GM23338 (cell line): Measurements from ENCODE around the gene LAX1. TPM values are rescaled to one million over a fixed set of nuclear protein-coding genes. Genes with fewer than 3 reads are reported as not detected.

Experiments used
- ATAC-seq: fragments of 200-7000 bp; cut with Tn5 transposase; 3 replicates; pipeline ENCODE4 v1.9.1; 2020
- DNase-seq: peaks from one replicate; pipeline ENCODE4 v3.0.0-alpha.2; 2015; ENCODE audit warnings: low spot score
- H2AFZ ChIP-seq: fragments of 200-600 bp; sonication (generic); 2 replicates; pipeline ENCODE4 v1.8.0; 2016; ENCODE audit warnings: antibody characterized with exemption, mild to moderate bottlenecking, moderate library complexity
- H3F3A ChIP-seq: fragments of 200-600 bp; sonication (generic); replicated peaks from 2 replicates; pipeline ENCODE4 v1.8.0; 2017; ENCODE audit warnings: antibody characterized with exemption, mixed run types, low read depth
- H3K27ac ChIP-seq: fragments of 200-600 bp; sonication (generic); 2 replicates; pipeline ENCODE4 v1.6.1; 2016; ENCODE audit warnings: low read depth
- H3K27me3 ChIP-seq: fragments of 200-600 bp; sonication (generic); 2 replicates; pipeline ENCODE4 v1.8.0; 2016; ENCODE audit warnings: mild to moderate bottlenecking, mixed run types, moderate library complexity; ENCODE audit not compliant: insufficient read depth
- H3K36me3 ChIP-seq: fragments of 200-600 bp; sonication (generic); 2 replicates; pipeline ENCODE4 v1.8.0; 2016; ENCODE audit warnings: mild to moderate bottlenecking; ENCODE audit not compliant: insufficient read depth
- H3K4me1 ChIP-seq: fragments of 200-600 bp; sonication (generic); 2 replicates; pipeline ENCODE4 v1.8.0; 2016; ENCODE audit warnings: mild to moderate bottlenecking, moderate library complexity; ENCODE audit not compliant: insufficient read depth
- H3K4me2 ChIP-seq: fragments of 200-600 bp; sonication (generic); 2 replicates; pipeline ENCODE4 v1.7.1; 2017; ENCODE audit warnings: mixed run types
- H3K4me3 ChIP-seq: fragments of 200-600 bp; sonication (generic); 2 replicates; pipeline ENCODE4 v1.6.1; 2016; ENCODE audit warnings: mixed run types
- H3K79me2 ChIP-seq: fragments of 200-600 bp; sonication (generic); replicated peaks from 2 replicates; pipeline ENCODE4 v1.8.0; 2017; ENCODE audit warnings: mild to moderate bottlenecking; ENCODE audit not compliant: insufficient read depth
- H3K9me2 ChIP-seq: fragments of 200-600 bp; sonication (generic); 2 replicates; pipeline ENCODE4 v1.8.0; 2017; ENCODE audit not compliant: insufficient read depth
- H4K20me1 ChIP-seq: fragments of 200-600 bp; sonication (generic); replicated peaks from 2 replicates; pipeline ENCODE4 v1.8.0; 2017; ENCODE audit warnings: mild to moderate bottlenecking; ENCODE audit not compliant: insufficient read depth
- H3K27ac Mint-ChIP-seq: 2 replicates; pipeline ENCODE4 v1.8.0; 2020; ENCODE audit warnings: inconsistent platforms, mild to moderate bottlenecking, moderate library complexity, mixed read lengths
- H3K27me3 Mint-ChIP-seq: 3 replicates; pipeline ENCODE4 v1.8.0; 2022; ENCODE audit warnings: low read depth, mild to moderate bottlenecking, moderate library complexity, mixed read lengths, inconsistent platforms; ENCODE audit not compliant: insufficient read depth, poor library complexity
- H3K36me3 Mint-ChIP-seq: 3 replicates; pipeline ENCODE4 v1.8.0; 2021; ENCODE audit warnings: low read depth, mild to moderate bottlenecking, inconsistent platforms, moderate library complexity, mixed read lengths
- H3K4me1 Mint-ChIP-seq: 3 replicates; pipeline ENCODE4 v1.8.0; 2020; ENCODE audit warnings: mild to moderate bottlenecking, inconsistent platforms, mixed read lengths
- H3K4me3 Mint-ChIP-seq: 3 replicates; pipeline ENCODE4 v1.8.0; 2021; ENCODE audit warnings: moderate library complexity, mild to moderate bottlenecking, inconsistent platforms, mixed read lengths
- H3K9me3 Mint-ChIP-seq: 3 replicates; pipeline ENCODE4 v1.8.0; 2020; ENCODE audit warnings: moderate library complexity, mild to moderate bottlenecking, inconsistent platforms, mixed read lengths
- CREB1 ChIP-seq: fragments of 250-450 bp; sonication (Bioruptor Pico); IDR thresholded peaks from 2 replicates; pipeline ENCODE4 v1.5.0; 2020; ENCODE audit warnings: low read depth, mild to moderate bottlenecking, moderate library complexity
- EZH2 ChIP-seq: fragments of 200-600 bp; sonication (generic); IDR thresholded peaks from one replicate; pipeline ENCODE4 v1.8.0; 2017; ENCODE audit warnings: antibody characterized with exemption, mild to moderate bottlenecking, low read depth; ENCODE audit not compliant: unreplicated experiment
- EZH2phosphoT487 ChIP-seq: fragments of 200-600 bp; sonication (generic); IDR thresholded peaks from one replicate; pipeline ENCODE4 v1.8.1; 2018; ENCODE audit warnings: antibody characterized with exemption; ENCODE audit not compliant: unreplicated experiment
- JUNB ChIP-seq: IDR thresholded peaks from one replicate; pipeline ENCODE4 v1.6.1; 2016; ENCODE audit warnings: antibody characterized with exemption; ENCODE audit not compliant: unreplicated experiment
- NANOG ChIP-seq: IDR thresholded peaks from 2 replicates; pipeline ENCODE4 v1.6.1; 2016; ENCODE audit warnings: antibody characterized with exemption, borderline replicate concordance
- POLR2AphosphoS5 ChIP-seq: IDR thresholded peaks from 2 replicates; pipeline ENCODE4 v1.6.1; 2016; ENCODE audit warnings: antibody characterized with exemption, low read depth
- STAT1 ChIP-seq: IDR thresholded peaks from one replicate; pipeline ENCODE4 v1.6.1; 2016; ENCODE audit warnings: antibody characterized with exemption; ENCODE audit not compliant: unreplicated experiment
- ZNF114 ChIP-seq: fragments of 250-450 bp; sonication (Bioruptor Pico); IDR thresholded peaks from 2 replicates; pipeline ENCODE4 v1.5.0; 2020; ENCODE audit warnings: mild to moderate bottlenecking, moderate library complexity
- ZNF331 ChIP-seq: fragments of 250-450 bp; sonication (Bioruptor Pico); IDR thresholded peaks from 2 replicates; pipeline ENCODE4 v1.5.0; 2020; ENCODE audit warnings: low read depth, mild to moderate bottlenecking, moderate library complexity
- polyA plus RNA-seq: library from polyadenylated mRNA; unstranded; fragments of >200 nt; fragmentation: Nextera tagmentation; extraction: Ambion mirVana; gene quantifications from 2 replicates; pipeline ENCODE4 v1.2.1, GENCODE V29; 2016
- total RNA-seq: library from RNA; depleted of rRNA; stranded (reverse); fragments of >200 nt; shearing (Covaris generic); gene quantifications from 2 replicates; pipeline ENCODE4 v1.2.3, GENCODE V29; 2014
- TF ChIP-seq, protein P1 (sequence below): IDR thresholded peaks from 2 replicates; pipeline ENCODE4 v1.6.1; 2016; ENCODE audit warnings: antibody characterized with exemption
- TF ChIP-seq, protein P2 (sequence below), 2 experiments: fragments of 200-600 bp in 1 of 2; sonication (generic) in 1 of 2; conservative IDR thresholded peaks; 2 replicates each; pipeline versions ENCODE4 v1.5.1 to v1.6.1; 2016 to 2017; ENCODE audit warnings: antibody characterized with exemption in 2 of 2, low read depth in 2 of 2, mild to moderate bottlenecking in 2 of 2, moderate library complexity in 1 of 2
- TF ChIP-seq, protein P3 (sequence below): IDR thresholded peaks from one replicate; pipeline ENCODE4 v1.6.1; 2018; ENCODE audit warnings: antibody characterized with exemption; ENCODE audit not compliant: unreplicated experiment
- TF ChIP-seq, protein P4 (sequence below): fragments of 250-450 bp; sonication (Bioruptor Pico); IDR thresholded peaks from 2 replicates; pipeline ENCODE4 v1.5.0; 2020; ENCODE audit warnings: mild to moderate bottlenecking, moderate library complexity

LAX1 gene
- total and polyA plus RNA-seq, 2 experiments from 2014 or later = not detected

DNA sequence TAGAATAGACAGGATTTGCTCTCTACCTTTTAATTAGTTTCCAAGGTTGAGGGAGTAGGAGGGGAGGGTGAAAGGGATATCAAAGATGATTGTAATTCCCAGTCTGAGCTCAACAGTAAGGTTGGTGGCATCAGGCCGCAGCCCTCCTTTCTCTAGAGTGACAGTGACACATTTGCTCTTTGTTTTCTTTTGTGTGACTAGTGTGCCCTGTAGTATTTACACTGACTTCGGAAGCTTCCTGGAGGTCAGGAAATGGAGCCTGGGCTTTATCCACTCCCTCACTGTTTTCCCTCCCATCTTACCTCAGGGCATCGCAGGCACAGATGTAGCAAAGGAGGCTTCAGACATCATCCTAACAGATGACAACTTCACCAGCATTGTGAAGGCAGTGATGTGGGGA is 44.7 kb upstream of the LAX1 start:
- Mint-ChIP-seq H3K4me3 (no peak overlapping the region), H3K36me3 (peaks cover 11% of the 10 kb centered on the region; the same call in 2 of the 3 replicates)

More for the DNA sequence above, 44.7 kb upstream of the LAX1 start:
- TF ChIP-seq EZH2 = no peak
- no peak for TF ChIP-seq ZNF114 (CRISPR knock-in tag)
- TF ChIP-seq STAT1 = no peak
- no peak for TF ChIP-seq NANOG
- TF ChIP-seq, protein P1, sequence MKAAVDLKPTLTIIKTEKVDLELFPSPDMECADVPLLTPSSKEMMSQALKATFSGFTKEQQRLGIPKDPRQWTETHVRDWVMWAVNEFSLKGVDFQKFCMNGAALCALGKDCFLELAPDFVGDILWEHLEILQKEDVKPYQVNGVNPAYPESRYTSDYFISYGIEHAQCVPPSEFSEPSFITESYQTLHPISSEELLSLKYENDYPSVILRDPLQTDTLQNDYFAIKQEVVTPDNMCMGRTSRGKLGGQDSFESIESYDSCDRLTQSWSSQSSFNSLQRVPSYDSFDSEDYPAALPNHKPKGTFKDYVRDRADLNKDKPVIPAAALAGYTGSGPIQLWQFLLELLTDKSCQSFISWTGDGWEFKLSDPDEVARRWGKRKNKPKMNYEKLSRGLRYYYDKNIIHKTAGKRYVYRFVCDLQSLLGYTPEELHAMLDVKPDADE = no peak
- no peak for TF ChIP-seq JUNB
- TF ChIP-seq ZNF331 (CRISPR knock-in tag) = no peak
- TF ChIP-seq, protein P2, sequence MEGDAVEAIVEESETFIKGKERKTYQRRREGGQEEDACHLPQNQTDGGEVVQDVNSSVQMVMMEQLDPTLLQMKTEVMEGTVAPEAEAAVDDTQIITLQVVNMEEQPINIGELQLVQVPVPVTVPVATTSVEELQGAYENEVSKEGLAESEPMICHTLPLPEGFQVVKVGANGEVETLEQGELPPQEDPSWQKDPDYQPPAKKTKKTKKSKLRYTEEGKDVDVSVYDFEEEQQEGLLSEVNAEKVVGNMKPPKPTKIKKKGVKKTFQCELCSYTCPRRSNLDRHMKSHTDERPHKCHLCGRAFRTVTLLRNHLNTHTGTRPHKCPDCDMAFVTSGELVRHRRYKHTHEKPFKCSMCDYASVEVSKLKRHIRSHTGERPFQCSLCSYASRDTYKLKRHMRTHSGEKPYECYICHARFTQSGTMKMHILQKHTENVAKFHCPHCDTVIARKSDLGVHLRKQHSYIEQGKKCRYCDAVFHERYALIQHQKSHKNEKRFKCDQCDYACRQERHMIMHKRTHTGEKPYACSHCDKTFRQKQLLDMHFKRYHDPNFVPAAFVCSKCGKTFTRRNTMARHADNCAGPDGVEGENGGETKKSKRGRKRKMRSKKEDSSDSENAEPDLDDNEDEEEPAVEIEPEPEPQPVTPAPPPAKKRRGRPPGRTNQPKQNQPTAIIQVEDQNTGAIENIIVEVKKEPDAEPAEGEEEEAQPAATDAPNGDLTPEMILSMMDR (conservative IDR thresholded peaks at IDR 0.05; ENCODE audit: low read depth in 2 of 2) = no peak
- TF ChIP-seq CREB1 (CRISPR knock-in tag) = no peak
- no peak for TF ChIP-seq POLR2AphosphoS5
- TF ChIP-seq, protein P3, sequence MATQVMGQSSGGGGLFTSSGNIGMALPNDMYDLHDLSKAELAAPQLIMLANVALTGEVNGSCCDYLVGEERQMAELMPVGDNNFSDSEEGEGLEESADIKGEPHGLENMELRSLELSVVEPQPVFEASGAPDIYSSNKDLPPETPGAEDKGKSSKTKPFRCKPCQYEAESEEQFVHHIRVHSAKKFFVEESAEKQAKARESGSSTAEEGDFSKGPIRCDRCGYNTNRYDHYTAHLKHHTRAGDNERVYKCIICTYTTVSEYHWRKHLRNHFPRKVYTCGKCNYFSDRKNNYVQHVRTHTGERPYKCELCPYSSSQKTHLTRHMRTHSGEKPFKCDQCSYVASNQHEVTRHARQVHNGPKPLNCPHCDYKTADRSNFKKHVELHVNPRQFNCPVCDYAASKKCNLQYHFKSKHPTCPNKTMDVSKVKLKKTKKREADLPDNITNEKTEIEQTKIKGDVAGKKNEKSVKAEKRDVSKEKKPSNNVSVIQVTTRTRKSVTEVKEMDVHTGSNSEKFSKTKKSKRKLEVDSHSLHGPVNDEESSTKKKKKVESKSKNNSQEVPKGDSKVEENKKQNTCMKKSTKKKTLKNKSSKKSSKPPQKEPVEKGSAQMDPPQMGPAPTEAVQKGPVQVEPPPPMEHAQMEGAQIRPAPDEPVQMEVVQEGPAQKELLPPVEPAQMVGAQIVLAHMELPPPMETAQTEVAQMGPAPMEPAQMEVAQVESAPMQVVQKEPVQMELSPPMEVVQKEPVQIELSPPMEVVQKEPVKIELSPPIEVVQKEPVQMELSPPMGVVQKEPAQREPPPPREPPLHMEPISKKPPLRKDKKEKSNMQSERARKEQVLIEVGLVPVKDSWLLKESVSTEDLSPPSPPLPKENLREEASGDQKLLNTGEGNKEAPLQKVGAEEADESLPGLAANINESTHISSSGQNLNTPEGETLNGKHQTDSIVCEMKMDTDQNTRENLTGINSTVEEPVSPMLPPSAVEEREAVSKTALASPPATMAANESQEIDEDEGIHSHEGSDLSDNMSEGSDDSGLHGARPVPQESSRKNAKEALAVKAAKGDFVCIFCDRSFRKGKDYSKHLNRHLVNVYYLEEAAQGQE = no peak
- TF ChIP-seq, protein P4, sequence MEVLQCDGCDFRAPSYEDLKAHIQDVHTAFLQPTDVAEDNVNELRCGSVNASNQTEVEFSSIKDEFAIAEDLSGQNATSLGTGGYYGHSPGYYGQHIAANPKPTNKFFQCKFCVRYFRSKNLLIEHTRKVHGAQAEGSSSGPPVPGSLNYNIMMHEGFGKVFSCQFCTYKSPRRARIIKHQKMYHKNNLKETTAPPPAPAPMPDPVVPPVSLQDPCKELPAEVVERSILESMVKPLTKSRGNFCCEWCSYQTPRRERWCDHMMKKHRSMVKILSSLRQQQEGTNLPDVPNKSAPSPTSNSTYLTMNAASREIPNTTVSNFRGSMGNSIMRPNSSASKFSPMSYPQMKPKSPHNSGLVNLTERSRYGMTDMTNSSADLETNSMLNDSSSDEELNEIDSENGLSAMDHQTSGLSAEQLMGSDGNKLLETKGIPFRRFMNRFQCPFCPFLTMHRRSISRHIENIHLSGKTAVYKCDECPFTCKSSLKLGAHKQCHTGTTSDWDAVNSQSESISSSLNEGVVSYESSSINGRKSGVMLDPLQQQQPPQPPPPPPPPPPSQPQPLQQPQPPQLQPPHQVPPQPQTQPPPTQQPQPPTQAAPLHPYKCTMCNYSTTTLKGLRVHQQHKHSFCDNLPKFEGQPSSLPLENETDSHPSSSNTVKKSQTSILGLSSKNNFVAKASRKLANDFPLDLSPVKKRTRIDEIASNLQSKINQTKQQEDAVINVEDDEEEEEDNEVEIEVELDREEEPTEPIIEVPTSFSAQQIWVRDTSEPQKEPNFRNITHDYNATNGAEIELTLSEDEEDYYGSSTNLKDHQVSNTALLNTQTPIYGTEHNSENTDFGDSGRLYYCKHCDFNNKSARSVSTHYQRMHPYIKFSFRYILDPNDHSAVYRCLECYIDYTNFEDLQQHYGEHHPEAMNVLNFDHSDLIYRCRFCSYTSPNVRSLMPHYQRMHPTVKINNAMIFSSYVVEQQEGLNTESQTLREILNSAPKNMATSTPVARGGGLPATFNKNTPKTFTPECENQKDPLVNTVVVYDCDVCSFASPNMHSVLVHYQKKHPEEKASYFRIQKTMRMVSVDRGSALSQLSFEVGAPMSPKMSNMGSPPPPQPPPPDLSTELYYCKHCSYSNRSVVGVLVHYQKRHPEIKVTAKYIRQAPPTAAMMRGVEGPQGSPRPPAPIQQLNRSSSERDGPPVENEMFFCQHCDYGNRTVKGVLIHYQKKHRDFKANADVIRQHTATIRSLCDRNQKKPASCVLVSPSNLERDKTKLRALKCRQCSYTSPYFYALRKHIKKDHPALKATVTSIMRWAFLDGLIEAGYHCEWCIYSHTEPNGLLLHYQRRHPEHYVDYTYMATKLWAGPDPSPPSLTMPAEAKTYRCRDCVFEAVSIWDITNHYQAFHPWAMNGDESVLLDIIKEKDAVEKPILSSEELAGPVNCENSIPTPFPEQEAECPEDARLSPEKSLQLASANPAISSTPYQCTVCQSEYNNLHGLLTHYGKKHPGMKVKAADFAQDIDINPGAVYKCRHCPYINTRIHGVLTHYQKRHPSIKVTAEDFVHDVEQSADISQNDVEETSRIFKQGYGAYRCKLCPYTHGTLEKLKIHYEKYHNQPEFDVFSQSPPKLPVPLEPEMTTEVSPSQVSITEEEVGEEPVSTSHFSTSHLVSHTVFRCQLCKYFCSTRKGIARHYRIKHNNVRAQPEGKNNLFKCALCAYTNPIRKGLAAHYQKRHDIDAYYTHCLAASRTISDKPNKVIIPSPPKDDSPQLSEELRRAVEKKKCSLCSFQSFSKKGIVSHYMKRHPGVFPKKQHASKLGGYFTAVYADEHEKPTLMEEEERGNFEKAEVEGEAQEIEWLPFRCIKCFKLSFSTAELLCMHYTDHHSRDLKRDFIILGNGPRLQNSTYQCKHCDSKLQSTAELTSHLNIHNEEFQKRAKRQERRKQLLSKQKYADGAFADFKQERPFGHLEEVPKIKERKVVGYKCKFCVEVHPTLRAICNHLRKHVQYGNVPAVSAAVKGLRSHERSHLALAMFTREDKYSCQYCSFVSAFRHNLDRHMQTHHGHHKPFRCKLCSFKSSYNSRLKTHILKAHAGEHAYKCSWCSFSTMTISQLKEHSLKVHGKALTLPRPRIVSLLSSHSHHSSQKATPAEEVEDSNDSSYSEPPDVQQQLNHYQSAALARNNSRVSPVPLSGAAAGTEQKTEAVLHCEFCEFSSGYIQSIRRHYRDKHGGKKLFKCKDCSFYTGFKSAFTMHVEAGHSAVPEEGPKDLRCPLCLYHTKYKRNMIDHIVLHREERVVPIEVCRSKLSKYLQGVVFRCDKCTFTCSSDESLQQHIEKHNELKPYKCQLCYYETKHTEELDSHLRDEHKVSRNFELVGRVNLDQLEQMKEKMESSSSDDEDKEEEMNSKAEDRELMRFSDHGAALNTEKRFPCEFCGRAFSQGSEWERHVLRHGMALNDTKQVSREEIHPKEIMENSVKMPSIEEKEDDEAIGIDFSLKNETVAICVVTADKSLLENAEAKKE = no peak
- TF ChIP-seq EZH2phosphoT487 = no peak
- H3K36me3 ChIP-seq = no peaks in the 10 kb centered on the region; the same call in 1 of the 2 replicates
- H3K27ac ChIP-seq = no peak overlapping the region
- Mint-ChIP-seq H3K27ac (no peak overlapping the region), H3K27me3 (no peaks in the 10 kb centered on the region), H3K4me1 (no peaks in the 10 kb centered on the region), H3K9me3 (no peaks in the 10 kb centered on the region)
- no peak overlapping the region for H3K4me2 ChIP-seq
- H3F3A ChIP-seq = no peaks in the 10 kb centered on the region
- ATAC-seq = no peak
- H3K4me1 ChIP-seq = no peaks in the 10 kb centered on the region
- no peaks in the 10 kb centered on the region for H3K79me2 ChIP-seq
- H3K27me3 ChIP-seq = no peaks in the 10 kb centered on the region
- H2AFZ ChIP-seq = no peak overlapping the region
- no peaks in the 10 kb centered on the region for H4K20me1 ChIP-seq
- no peak for DNase-seq
- H3K4me3 ChIP-seq = no peak overlapping the region
- no peaks in the 10 kb centered on the region for H3K9me2 ChIP-seq
